Measurements from ENCODE around the gene LMOD3.

Gene LMOD3

GRCh38 chr3:69088063-69088462, 34.3 kb downstream of the LMOD3 start:
- DNase-seq = no peak

- no peak for DNase-seq
These were observed 35.2 kb downstream of the LMOD3 start for GRCh38 chr3:69087030-69087791.

GRCh38 chr3:69085833-69086722, 36.3 kb downstream of the LMOD3 start:
- DNase-seq = no peak

GRCh38 chr3:69085168-69085832, 37.1 kb downstream of the LMOD3 start:
- DNase-seq = no peak

GRCh38 chr3:69084326-69085167, 37.8 kb downstream of the LMOD3 start, which contains the start of gene ARL6IP5:
TSS of gene ARL6IP5 (plus strand) at chr3:69084937. CDS start at chr3:69085048, 111 bp downstream.
- DNase-seq = peak; percentile 56

- no peak for DNase-seq
These were observed 39.6 kb downstream of the LMOD3 start for GRCh38 chr3:69082805-69083204.

- no peak for DNase-seq
These were observed 40.0 kb downstream of the LMOD3 start for GRCh38 chr3:69082361-69082760.

GRCh38 chr3:69081583-69082262, 40.7 kb downstream of the LMOD3 start:
- no peak for DNase-seq

GRCh38 chr3:69080233-69080920, 42.0 kb downstream of the LMOD3 start, which contains the start of gene UBA3:
TSS of gene UBA3 (minus strand) at chr3:69080365. CDS start at chr3:69080353, 12 bp downstream.
- peak; percentile 54 for DNase-seq

GRCh38 chr3:69079269-69080159, 42.9 kb downstream of the LMOD3 start:
- no peak for DNase-seq

- DNase-seq = no peak
These were observed 49.5 kb downstream of the LMOD3 start for GRCh38 chr3:69072928-69073327.

- DNase-seq = no peak
These were observed 56.3 kb downstream of the LMOD3 start for GRCh38 chr3:69066121-69066520.

- DNase-seq = no peak
These were observed 57.0 kb downstream of the LMOD3 start for GRCh38 chr3:69065318-69065964.

GRCh38 chr3:69063636-69064035, 58.8 kb downstream of the LMOD3 start:
- no peak for DNase-seq

- no peak for DNase-seq
These were observed 62.7 kb downstream of the LMOD3 start for GRCh38 chr3:69059688-69060087.

- DNase-seq = no peak
These were observed 63.5 kb downstream of the LMOD3 start for GRCh38 chr3:69058947-69059224.

GRCh38 chr3:69058180-69058946, 64.0 kb downstream of the LMOD3 start:
- no peak for DNase-seq
